ENCODE data around the gene C20orf96. TPM values are rescaled to one million over a fixed set of nuclear protein-coding genes. Genes with fewer than 3 reads are reported as not detected.
A peak's percentile ranks its signal among the peaks of the same experiment; 100 is the strongest.

The C20orf96 gene
- total RNA-seq, 1 experiment from 2014 or later, result 25.7 TPM

- no peaks in the 10 kb centered on the region for H4K20me1 ChIP-seq (ENCODE audit: insufficient read depth)
- no peak overlapping the region for H3K4me3 ChIP-seq
- no peaks in the 10 kb centered on the region for H3K36me3 ChIP-seq (ENCODE audit: low read depth)
- no peak overlapping the region for H2AFZ ChIP-seq
- H3K79me2 ChIP-seq (ENCODE audit: low read depth), result no peaks in the 10 kb centered on the region
- no peaks in the 10 kb centered on the region for H3K9me3 ChIP-seq (ENCODE audit: insufficient read depth, low read depth)
- DNase-seq, result no peak
- H3K4me2 ChIP-seq, result 0 out of 2 replicates have a peak overlapping the region, but pooled peaks have one; percentile 1
- no peak overlapping the region for H3K27ac ChIP-seq
- H3K9me2 ChIP-seq (ENCODE audit: insufficient read depth), result no peaks in the 10 kb centered on the region
- no peaks in the 10 kb centered on the region for H3F3A ChIP-seq (ENCODE audit: insufficient read depth, low read depth)
- peaks cover 14% of the 10 kb centered on the region for H3K4me1 ChIP-seq (replicated peaks; ENCODE audit: insufficient read depth)
- ChIA-PET CTCF (no interaction called here), POLR2A (ENCODE audit: unreplicated experiment) (no interaction called here)
- BruUV-seq (replicated peaks), result no TSS peak
- intact Hi-C loops (cut with micrococcal nuclease; ENCODE audit: unreplicated experiment), result no loop called here
- no peaks in the 10 kb centered on the region for H3K27me3 ChIP-seq (ENCODE audit: insufficient read depth, low read depth)
- TF ChIP-seq EZH2 (IDR thresholded peaks at IDR 0.05; ENCODE audit: low read depth) (no peak), CTCF (conservative IDR thresholded peaks at IDR 0.05) (no peak)
Measured at GRCh38 chr20:313402-313801, 22.9 kb upstream of the C20orf96 start.

- Histone ChIP-seq H4K20me1 (ENCODE audit: insufficient read depth) (no peaks in the 10 kb centered on the region), H3K9me3 (ENCODE audit: insufficient read depth, low read depth) (no peaks in the 10 kb centered on the region), H3K9me2 (ENCODE audit: insufficient read depth) (no peaks in the 10 kb centered on the region), H3K4me1 (replicated peaks; ENCODE audit: insufficient read depth) (peaks cover 14% of the 10 kb centered on the region), H3K36me3 (ENCODE audit: low read depth) (no peaks in the 10 kb centered on the region), H3K27ac (no peak overlapping the region), H3K79me2 (ENCODE audit: low read depth) (no peaks in the 10 kb centered on the region), H3K4me3 (no peak overlapping the region), H3K4me2 (no peak overlapping the region), H2AFZ (no peak overlapping the region), H3F3A (ENCODE audit: insufficient read depth, low read depth) (no peaks in the 10 kb centered on the region), H3K27me3 (ENCODE audit: insufficient read depth, low read depth) (no peaks in the 10 kb centered on the region)
- ChIA-PET POLR2A (ENCODE audit: unreplicated experiment) (no interaction called here), CTCF (interaction anchor here (0.5 kb wide), 1 partner anchor 20 kb away, joined by 3 read pairs; no protein-coding TSS in a partner anchor)
- no peak for TF ChIP-seq CTCF (conservative IDR thresholded peaks at IDR 0.05)
- no peak for TF ChIP-seq EZH2 (IDR thresholded peaks at IDR 0.05; ENCODE audit: low read depth)
- no TSS peak for BruUV-seq (replicated peaks)
- intact Hi-C loops (cut with micrococcal nuclease; ENCODE audit: unreplicated experiment), result no loop called here
- DNase-seq, result no peak
Measured at GRCh38 chr20:312866-313265, 22.3 kb upstream of the C20orf96 start.

DNA sequence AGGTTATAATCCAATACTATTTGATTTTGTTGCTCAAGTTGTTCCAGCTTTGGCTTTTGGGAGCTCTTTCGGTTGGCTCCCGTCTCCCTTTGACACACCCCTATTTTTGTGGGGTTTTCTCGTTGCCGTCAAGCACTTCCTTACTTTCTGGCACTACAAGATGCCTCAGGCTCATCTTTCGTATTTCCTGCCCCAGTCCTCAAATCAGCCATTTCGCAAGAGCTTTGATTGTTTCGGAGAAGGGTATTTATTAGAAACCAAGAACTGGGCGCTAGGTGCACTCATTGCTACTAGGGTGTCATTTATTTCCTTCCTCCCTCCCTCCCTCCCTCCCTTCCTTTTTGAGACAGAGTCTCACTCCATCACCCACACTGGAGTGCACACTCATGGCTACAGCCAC is 21.5 kb upstream of the C20orf96 start:
- DNase-seq, result no peak
- intact Hi-C loops (cut with micrococcal nuclease; ENCODE audit: unreplicated experiment), result no loop called here
- no peak overlapping the region for H3K4me3 ChIP-seq
- no peaks in the 10 kb centered on the region for H4K20me1 ChIP-seq (ENCODE audit: insufficient read depth)
- POLR2A ChIA-PET (ENCODE audit: unreplicated experiment), result interaction anchor here (0.5 kb wide), 1 partner anchor 8 kb away, joined by 3 read pairs; no protein-coding TSS in a partner anchor
- peaks cover 5% of the 10 kb centered on the region; the same call in 1 of the 2 replicates for H3F3A ChIP-seq (ENCODE audit: insufficient read depth, low read depth)
- no peak overlapping the region for H3K4me2 ChIP-seq
- no peak for TF ChIP-seq EZH2 (IDR thresholded peaks at IDR 0.05; ENCODE audit: low read depth)
- no peak for TF ChIP-seq CTCF (conservative IDR thresholded peaks at IDR 0.05)
- no peaks in the 10 kb centered on the region for H3K79me2 ChIP-seq (ENCODE audit: low read depth)
- H2AFZ ChIP-seq, result no peak overlapping the region
- CTCF ChIA-PET, result no interaction called here
- H3K4me1 ChIP-seq (replicated peaks; ENCODE audit: insufficient read depth), result peaks cover 14% of the 10 kb centered on the region
- no peaks in the 10 kb centered on the region for H3K27me3 ChIP-seq (ENCODE audit: insufficient read depth, low read depth)
- no peaks in the 10 kb centered on the region for H3K9me3 ChIP-seq (ENCODE audit: insufficient read depth, low read depth)
- no peak overlapping the region for H3K27ac ChIP-seq
- no peaks in the 10 kb centered on the region for H3K36me3 ChIP-seq (ENCODE audit: low read depth)
- no peaks in the 10 kb centered on the region for H3K9me2 ChIP-seq (ENCODE audit: insufficient read depth)
- BruUV-seq (replicated peaks), result no TSS peak

All from PC-9 (cell line).